GM19025 (cell line): Measurements from ENCODE around the gene HNRNPH3.

Experiments
- ATAC-seq: cut with Tn5 transposase; IDR thresholded peaks from one replicate; pipeline ENCODE4 v1.9.1; 2021; ENCODE audit warnings: mild to moderate bottlenecking, low read depth, moderate library complexity; ENCODE audit not compliant: unreplicated experiment

The HNRNPH3 gene

DNA sequence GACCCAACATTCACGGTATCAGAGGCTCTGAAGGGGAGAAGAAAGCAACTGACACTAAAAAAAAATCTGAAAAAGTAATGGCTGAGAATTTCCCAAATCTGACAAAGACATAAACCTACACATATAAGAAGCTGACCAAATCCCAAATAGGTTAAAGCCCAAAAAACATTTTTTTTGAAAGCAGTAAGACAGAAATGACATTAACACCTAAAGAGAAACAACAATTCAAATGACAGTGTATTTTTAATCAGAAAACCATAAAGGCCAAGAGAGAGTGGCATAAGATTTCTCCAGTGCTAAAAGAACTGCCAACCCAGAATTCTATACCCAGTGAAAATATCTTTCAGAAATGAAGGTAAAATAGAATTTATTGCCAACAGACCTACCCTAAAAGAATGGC lies 39.7 kb downstream of the HNRNPH3 start:
- no peak for ATAC-seq

DNA sequence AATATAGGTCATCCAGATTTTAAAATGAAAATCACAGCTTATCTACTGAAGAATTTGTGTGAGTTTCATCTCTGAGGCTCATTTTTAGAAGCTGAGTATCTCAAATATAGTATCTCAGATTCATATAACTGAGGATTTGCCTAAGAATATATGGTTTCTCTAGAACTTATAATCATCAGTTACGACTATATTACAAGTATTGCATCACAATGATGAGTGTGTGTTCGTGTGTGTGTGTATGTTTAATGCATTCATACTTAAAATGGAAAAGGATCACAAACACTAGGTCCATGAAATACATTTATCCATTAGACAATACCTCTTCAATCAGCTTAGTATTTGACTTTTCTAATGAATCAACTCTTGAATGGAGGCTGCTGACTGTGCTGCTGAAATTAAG lies 53.9 kb downstream of the HNRNPH3 start:
- no peak for ATAC-seq
